Amniotic epithelial cell (primary cell): ENCODE data around the gene MYH10.
"Not testable (repeated sequence)": the region's sequence is repeated elsewhere in the genome, so short reads cannot be mapped to it uniquely, and the experiment has no call there.

Experiments
- DNase-seq: peaks from one replicate; pipeline ENCODE4 v3.0.0-alpha.2; 2010; ENCODE audit warnings: low read depth

Gene MYH10

GRCh38 chr17:8556074-8556473, 74.5 kb downstream of the MYH10 start:
- DNase-seq, result peak; percentile 15

GRCh38 chr17:8555062-8555461, 75.5 kb downstream of the MYH10 start:
- peak; percentile 27 for DNase-seq

GRCh38 chr17:8552577-8553320, 77.8 kb downstream of the MYH10 start:
- DNase-seq, result peak; percentile 65

- peak; percentile 98 for DNase-seq
Measured at GRCh38 chr17:8542599-8543502, 87.7 kb downstream of the MYH10 start.

- not testable (repeated sequence) for DNase-seq
Measured at GRCh38 chr17:8539976-8540375, 90.5 kb downstream of the MYH10 start.

GRCh38 chr17:8537734-8538133, 92.8 kb downstream of the MYH10 start:
- no peak for DNase-seq

GRCh38 chr17:8534498-8535188, 95.9 kb downstream of the MYH10 start:
- no peak for DNase-seq

GRCh38 chr17:8532021-8532420, 98.5 kb downstream of the MYH10 start:
- DNase-seq, result peak; percentile 90

- DNase-seq, result no peak
Measured at GRCh38 chr17:8522577-8522976, 107.9 kb downstream of the MYH10 start.

- DNase-seq, result no peak
Measured at GRCh38 chr17:8520981-8521380, 109.5 kb downstream of the MYH10 start.

- DNase-seq, result no peak
Measured at GRCh38 chr17:8518850-8519249, 111.7 kb downstream of the MYH10 start.

- no peak for DNase-seq
Measured at GRCh38 chr17:8518326-8518725, 112.2 kb downstream of the MYH10 start.

GRCh38 chr17:8514801-8515200, 115.7 kb downstream of the MYH10 start:
- DNase-seq, result no peak

GRCh38 chr17:8506145-8506544, 124.4 kb downstream of the MYH10 start:
- DNase-seq, result no peak

- DNase-seq, result no peak
Measured at GRCh38 chr17:8504460-8505207, 125.9 kb downstream of the MYH10 start.

- no peak for DNase-seq
Measured at GRCh38 chr17:8503807-8504206, 126.7 kb downstream of the MYH10 start.

- DNase-seq, result no peak
Measured at GRCh38 chr17:8503368-8503767, 127.2 kb downstream of the MYH10 start.

GRCh38 chr17:8502126-8502525, 128.4 kb downstream of the MYH10 start:
- DNase-seq, result no peak

GRCh38 chr17:8500609-8501008, 129.9 kb downstream of the MYH10 start:
- no peak for DNase-seq

GRCh38 chr17:8499614-8500013, 130.9 kb downstream of the MYH10 start:
- no peak for DNase-seq

- no peak for DNase-seq
Measured at GRCh38 chr17:8499171-8499570, 131.4 kb downstream of the MYH10 start.

GRCh38 chr17:8496081-8496480, 134.4 kb downstream of the MYH10 start:
- no peak for DNase-seq
